HG02885 (cell line): ENCODE measurements around the gene MACROD2.

Source experiments
- ATAC-seq: cut with Tn5 transposase; IDR thresholded peaks from one replicate; pipeline ENCODE4 v1.9.1; 2021; ENCODE audit warnings: mild to moderate bottlenecking; ENCODE audit not compliant: unreplicated experiment, poor library complexity

Gene MACROD2

DNA sequence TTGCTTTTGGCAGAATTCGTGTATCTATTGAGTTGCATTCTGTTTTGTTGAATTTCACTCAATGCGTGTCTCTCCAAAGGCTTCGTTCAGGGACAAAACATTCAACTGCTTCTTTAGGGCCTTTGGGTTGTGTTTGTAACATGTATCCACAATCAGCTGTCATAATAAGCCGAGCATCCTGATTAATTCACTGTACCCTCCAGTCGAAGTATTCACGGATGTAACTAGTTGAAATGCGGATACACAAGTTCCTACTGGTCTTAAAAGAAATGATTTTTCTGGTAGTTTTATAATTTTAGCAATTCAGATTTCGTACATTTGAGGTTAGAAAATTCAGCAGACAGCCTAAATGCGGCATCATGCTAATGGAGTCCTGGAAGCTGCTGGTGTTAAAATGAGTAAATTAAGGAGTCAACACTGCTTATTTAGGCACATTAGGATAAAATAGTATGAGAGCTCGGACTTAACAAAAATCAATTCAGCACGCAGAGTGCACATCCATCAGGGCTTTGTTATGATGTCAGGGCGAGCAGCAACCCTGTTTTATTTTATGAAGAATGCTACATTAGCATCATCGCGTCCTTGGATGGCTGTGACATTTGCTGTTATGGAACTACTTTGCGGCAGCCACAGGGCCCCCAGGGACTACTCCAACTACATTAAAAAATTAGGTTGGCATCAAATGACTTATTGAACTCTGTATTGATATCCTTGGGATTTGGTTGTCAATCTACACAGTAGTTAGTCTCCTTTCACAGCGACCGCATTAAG is 831.4 kb downstream of the MACROD2 start:
- ATAC-seq = no peak

DNA sequence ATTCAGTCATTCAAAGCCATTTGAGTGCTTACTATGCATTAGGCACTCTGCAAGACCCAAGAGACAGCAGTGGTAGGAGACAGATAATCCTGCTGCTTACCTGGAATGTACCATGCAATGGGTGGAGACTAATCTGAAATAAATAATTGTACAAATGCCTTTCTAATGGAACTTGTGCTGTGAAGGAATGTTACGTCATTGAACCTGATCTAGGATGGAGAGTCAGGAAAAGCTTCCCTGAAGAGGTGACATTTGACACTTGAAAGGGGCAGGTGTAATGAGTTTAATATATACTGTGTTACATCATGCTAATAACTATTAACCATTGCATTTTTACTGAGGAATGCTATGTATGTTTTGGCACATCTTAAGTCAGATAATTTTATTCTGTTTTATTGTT is 833.1 kb downstream of the MACROD2 start:
- ATAC-seq = no peak

- peak; percentile 56 for ATAC-seq
Observed at GRCh38 chr20:14829906-14830305, 834.6 kb downstream of the MACROD2 start.

DNA sequence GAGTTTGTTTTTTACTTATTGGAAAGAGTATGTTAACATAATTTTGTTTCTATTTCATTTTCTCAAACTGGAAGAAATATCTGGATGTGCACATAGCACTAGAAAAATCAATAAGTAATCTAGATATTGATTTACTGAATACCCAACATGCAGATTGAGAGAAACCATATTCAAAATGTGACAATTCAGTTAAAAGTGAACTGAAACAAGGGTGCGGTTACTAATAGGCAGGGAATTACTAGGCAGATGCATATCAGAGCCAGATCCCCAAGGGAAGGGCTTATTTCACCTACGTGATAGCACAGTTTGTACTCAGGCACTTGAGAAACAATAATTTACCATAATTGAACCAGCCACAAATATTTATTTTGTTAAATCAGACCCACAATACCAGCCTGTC is 835.1 kb downstream of the MACROD2 start:
- ATAC-seq = peak; percentile 77

DNA sequence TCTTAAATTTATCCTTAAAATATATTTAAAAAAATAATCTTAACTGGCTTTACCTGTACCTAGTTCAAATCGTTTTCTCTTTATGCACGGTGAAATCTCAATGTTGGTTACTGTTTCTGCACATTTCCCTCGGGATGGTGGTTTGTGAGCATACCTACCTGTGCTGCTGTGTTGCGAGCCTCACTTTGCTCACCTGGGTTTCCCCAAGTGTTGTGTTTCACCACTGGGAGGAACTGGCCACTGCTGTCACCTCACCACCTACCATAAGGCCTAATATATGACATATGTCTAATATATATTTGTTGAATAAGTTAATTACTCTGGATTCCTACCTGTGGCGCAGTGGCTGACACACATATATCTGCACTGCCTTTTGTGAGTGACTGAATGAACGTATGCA is 835.6 kb downstream of the MACROD2 start:
- peak; percentile 19 for ATAC-seq

- ATAC-seq = peak; percentile 68
Observed at GRCh38 chr20:14832630-14833029, 837.3 kb downstream of the MACROD2 start.

GRCh38 chr20:14838663-14839628 is 843.6 kb downstream of the MACROD2 start:
- peak; percentile 95 for ATAC-seq

- ATAC-seq = no peak
Observed at GRCh38 chr20:14845199-14846160, 850.2 kb downstream of the MACROD2 start.

DNA sequence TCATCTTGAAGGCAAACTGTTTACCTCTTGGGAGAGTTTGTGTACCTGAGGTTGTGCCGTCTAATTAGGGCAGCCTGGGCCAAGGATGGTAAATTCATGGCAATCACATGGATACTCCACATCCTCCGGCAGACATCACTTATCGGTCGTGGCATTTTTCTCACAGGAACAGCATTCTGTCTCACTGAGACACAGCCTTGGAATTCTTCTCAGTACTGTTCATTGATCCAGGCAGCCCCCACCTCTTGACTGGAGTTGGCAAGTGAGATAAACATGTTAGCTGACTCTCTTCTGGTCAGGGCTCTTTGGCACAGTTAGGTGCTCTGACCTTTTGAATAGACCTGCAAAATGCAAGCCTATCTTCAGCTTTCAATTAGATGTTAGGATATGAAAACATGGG is 853.5 kb downstream of the MACROD2 start:
- ATAC-seq = no peak

- ATAC-seq = no peak
Observed at GRCh38 chr20:14853079-14853478, 857.8 kb downstream of the MACROD2 start.

- ATAC-seq = no peak
Observed at GRCh38 chr20:14855171-14855570, 859.9 kb downstream of the MACROD2 start.

DNA sequence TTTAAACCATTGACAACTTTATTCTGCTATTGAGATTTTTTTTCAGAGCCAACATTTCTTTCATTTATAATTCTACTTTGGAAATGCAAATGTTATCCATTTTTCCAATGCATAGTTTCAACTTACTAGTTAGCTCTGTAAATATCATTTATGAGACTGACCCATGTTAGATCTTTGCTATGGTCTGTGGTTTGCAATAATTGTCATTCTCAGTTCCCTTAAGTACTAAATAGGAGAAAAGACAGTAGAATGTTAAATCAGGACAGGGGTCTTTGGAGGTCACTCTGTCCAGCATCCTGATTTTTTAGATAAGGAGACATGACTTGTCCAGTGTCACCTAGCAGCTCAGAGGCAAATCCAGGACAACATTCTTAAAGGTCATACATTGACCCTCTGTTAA is 864.3 kb downstream of the MACROD2 start:
- no peak for ATAC-seq

GRCh38 chr20:14860410-14860814 is 865.1 kb downstream of the MACROD2 start:
- ATAC-seq = no peak

DNA sequence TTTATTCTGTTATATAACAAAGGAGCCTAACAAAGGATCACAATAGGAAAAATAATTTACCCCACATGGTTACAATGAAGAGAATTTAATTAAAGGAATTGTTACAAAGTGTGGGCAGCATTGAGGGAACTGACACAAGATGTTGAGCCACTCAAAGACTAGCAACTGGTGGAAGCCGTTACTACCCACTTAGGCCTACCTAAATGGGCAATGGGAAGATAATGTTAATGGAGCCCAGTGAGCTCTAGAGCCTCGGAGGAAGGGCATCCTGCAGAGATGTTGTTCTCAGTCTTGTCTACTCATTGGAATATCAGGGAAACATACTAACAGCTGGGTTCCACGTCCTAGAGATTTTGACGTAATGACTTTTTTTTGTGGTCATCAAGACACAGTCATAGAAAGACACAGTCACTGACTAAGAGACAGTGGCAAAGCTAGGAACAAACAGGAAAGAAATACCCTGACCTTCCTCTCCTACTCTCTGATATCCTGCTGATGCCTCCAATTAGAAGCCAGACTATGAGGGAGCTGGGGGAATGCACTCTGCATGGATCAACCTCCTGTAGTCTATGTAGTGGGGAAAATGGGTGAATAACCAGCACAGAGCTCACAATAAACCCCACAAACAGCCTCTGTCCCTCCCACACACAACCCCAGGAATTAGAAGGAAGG is 865.8 kb downstream of the MACROD2 start:
- no peak for ATAC-seq

GRCh38 chr20:14865169-14865568 is 869.9 kb downstream of the MACROD2 start:
- ATAC-seq = no peak

DNA sequence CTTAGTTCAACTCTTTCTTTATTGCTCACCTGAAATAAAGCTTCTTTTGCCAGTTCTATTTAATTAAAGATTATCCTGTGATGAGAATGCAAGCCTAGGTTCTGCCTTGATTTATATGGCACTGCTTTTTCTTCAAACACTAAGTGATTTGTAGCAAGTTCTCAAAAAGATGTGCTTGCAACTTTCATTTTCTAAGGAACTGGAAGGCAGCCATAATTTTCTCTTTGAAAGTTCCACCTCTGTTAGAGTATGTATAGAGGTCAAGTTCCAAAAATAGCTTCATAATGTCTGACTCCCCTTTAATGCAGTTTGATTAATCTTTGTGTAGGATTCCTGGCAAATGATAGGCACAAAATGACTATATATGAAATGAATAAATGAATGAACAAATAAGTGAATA is 870.4 kb downstream of the MACROD2 start:
- ATAC-seq = no peak

DNA sequence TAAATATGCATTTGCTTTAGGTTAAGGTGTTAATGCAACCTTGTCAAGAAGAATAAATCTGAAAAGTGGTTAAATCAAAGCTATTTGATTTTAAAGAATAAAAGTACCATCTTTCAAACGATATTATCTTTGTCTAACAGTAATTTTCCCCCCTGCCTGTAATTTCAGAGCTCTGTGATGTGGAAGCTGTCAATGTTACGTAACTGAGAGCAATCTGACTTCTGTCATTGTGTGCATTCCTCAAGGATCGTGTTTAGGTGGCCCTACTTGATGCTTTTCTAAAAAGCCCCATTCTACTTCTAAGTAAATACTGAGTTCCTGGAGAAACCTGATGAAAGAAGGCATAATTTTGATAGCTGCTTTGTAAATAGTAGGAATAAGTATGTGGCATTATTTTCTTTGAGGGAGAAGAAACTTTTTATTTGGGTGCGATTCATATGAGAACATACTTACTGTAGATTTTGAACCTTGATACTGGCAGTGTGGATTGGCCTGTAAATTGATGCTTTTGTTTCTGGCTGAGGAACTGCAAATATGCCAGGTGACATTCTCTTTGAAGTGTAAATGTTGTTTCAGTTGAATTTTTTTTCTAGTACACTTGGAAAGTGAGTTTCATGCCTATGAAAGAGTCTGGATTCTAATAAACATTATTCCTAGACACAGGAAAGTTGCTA is 871.7 kb downstream of the MACROD2 start:
- no peak for ATAC-seq

DNA sequence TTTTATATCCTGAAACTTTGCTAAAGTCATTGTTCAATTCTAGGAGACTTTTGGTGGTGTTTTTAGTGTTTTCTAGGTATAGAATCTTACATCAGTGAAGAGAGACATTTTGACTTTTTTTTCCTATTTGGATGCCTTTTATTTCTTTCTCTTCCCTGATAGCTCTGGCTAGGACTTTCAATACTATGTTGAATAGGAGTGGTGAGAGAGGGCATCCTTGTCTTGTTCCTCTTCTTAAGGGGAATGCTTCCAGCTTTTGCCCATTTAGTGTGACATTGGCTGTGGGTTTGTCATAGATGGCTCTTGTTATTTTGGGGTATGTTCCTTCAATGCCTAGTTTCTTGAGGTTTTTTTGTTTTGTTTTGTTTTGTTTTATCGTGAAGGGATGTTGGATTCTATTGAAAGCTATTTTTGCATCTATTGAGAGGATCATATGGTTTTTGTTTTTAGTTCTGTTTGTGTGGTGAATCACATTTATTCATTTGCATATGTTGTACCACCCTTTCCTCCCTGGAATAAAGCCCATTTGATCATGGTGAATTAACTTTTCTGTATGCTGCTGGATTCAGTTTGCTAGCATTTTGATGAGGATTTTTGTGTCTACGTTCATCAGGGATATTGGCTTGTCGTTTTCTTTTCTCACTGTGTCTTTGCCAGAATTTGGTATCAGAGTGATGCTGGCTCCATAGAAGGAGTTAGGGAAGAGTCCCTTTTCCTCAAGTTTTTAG is 882.1 kb downstream of the MACROD2 start:
- ATAC-seq = no peak

DNA sequence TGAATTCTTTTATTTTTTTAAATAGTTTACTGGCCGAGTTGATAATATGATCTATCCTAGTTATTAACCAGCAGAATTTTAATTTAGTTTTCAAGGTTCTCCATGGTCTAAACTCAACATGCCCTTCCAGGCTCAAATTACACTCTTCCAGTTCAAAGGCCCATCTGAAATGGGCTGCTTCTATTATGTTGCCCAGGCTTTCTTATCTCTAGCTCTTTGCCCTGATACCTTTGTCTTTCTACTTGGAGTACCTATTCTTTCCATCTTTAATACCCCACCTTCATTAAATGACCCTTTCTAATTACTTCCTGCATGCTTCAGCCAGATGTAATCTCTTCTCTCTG is 883.3 kb downstream of the MACROD2 start:
- no peak for ATAC-seq
